GM23338 (cell line): ENCODE results near the gene GUCY1A2. TPM values are rescaled to one million over a fixed set of nuclear protein-coding genes. Genes with fewer than 3 reads are reported as not detected.

Experiments
- ATAC-seq: fragments of 200-7000 bp; cut with Tn5 transposase; 3 replicates; pipeline ENCODE4 v1.9.1; 2020
- DNase-seq: peaks from one replicate; pipeline ENCODE4 v3.0.0-alpha.2; 2015; ENCODE audit warnings: low spot score
- H2AFZ ChIP-seq: fragments of 200-600 bp; sonication (generic); 2 replicates; pipeline ENCODE4 v1.8.0; 2016; ENCODE audit warnings: antibody characterized with exemption, mild to moderate bottlenecking, moderate library complexity
- H3F3A ChIP-seq: fragments of 200-600 bp; sonication (generic); replicated peaks from 2 replicates; pipeline ENCODE4 v1.8.0; 2017; ENCODE audit warnings: antibody characterized with exemption, mixed run types, low read depth
- H3K27ac ChIP-seq: fragments of 200-600 bp; sonication (generic); 2 replicates; pipeline ENCODE4 v1.6.1; 2016; ENCODE audit warnings: low read depth
- H3K27me3 ChIP-seq: fragments of 200-600 bp; sonication (generic); 2 replicates; pipeline ENCODE4 v1.8.0; 2016; ENCODE audit warnings: mild to moderate bottlenecking, mixed run types, moderate library complexity; ENCODE audit not compliant: insufficient read depth
- H3K36me3 ChIP-seq: fragments of 200-600 bp; sonication (generic); 2 replicates; pipeline ENCODE4 v1.8.0; 2016; ENCODE audit warnings: mild to moderate bottlenecking; ENCODE audit not compliant: insufficient read depth
- H3K4me1 ChIP-seq: fragments of 200-600 bp; sonication (generic); 2 replicates; pipeline ENCODE4 v1.8.0; 2016; ENCODE audit warnings: mild to moderate bottlenecking, moderate library complexity; ENCODE audit not compliant: insufficient read depth
- H3K4me2 ChIP-seq: fragments of 200-600 bp; sonication (generic); 2 replicates; pipeline ENCODE4 v1.7.1; 2017; ENCODE audit warnings: mixed run types
- H3K4me3 ChIP-seq: fragments of 200-600 bp; sonication (generic); 2 replicates; pipeline ENCODE4 v1.6.1; 2016; ENCODE audit warnings: mixed run types
- H3K79me2 ChIP-seq: fragments of 200-600 bp; sonication (generic); replicated peaks from 2 replicates; pipeline ENCODE4 v1.8.0; 2017; ENCODE audit warnings: mild to moderate bottlenecking; ENCODE audit not compliant: insufficient read depth
- H3K9me2 ChIP-seq: fragments of 200-600 bp; sonication (generic); 2 replicates; pipeline ENCODE4 v1.8.0; 2017; ENCODE audit not compliant: insufficient read depth
- H4K20me1 ChIP-seq: fragments of 200-600 bp; sonication (generic); replicated peaks from 2 replicates; pipeline ENCODE4 v1.8.0; 2017; ENCODE audit warnings: mild to moderate bottlenecking; ENCODE audit not compliant: insufficient read depth
- H3K27ac Mint-ChIP-seq: 2 replicates; pipeline ENCODE4 v1.8.0; 2020; ENCODE audit warnings: inconsistent platforms, mild to moderate bottlenecking, moderate library complexity, mixed read lengths
- H3K27me3 Mint-ChIP-seq: 3 replicates; pipeline ENCODE4 v1.8.0; 2022; ENCODE audit warnings: low read depth, mild to moderate bottlenecking, moderate library complexity, mixed read lengths, inconsistent platforms; ENCODE audit not compliant: insufficient read depth, poor library complexity
- H3K36me3 Mint-ChIP-seq: 3 replicates; pipeline ENCODE4 v1.8.0; 2021; ENCODE audit warnings: low read depth, mild to moderate bottlenecking, inconsistent platforms, moderate library complexity, mixed read lengths
- H3K4me1 Mint-ChIP-seq: 3 replicates; pipeline ENCODE4 v1.8.0; 2020; ENCODE audit warnings: mild to moderate bottlenecking, inconsistent platforms, mixed read lengths
- H3K4me3 Mint-ChIP-seq: 3 replicates; pipeline ENCODE4 v1.8.0; 2021; ENCODE audit warnings: moderate library complexity, mild to moderate bottlenecking, inconsistent platforms, mixed read lengths
- H3K9me3 Mint-ChIP-seq: 3 replicates; pipeline ENCODE4 v1.8.0; 2020; ENCODE audit warnings: moderate library complexity, mild to moderate bottlenecking, inconsistent platforms, mixed read lengths
- POLR2AphosphoS5 ChIP-seq: IDR thresholded peaks from 2 replicates; pipeline ENCODE4 v1.6.1; 2016; ENCODE audit warnings: antibody characterized with exemption, low read depth
- REST ChIP-seq: IDR thresholded peaks from one replicate; pipeline ENCODE4 v1.6.1; 2018; ENCODE audit warnings: antibody characterized with exemption; ENCODE audit not compliant: unreplicated experiment
- STAT1 ChIP-seq: IDR thresholded peaks from one replicate; pipeline ENCODE4 v1.6.1; 2016; ENCODE audit warnings: antibody characterized with exemption; ENCODE audit not compliant: unreplicated experiment
- ZNF114 ChIP-seq: fragments of 250-450 bp; sonication (Bioruptor Pico); IDR thresholded peaks from 2 replicates; pipeline ENCODE4 v1.5.0; 2020; ENCODE audit warnings: mild to moderate bottlenecking, moderate library complexity
- ZNF462 ChIP-seq: fragments of 250-450 bp; sonication (Bioruptor Pico); IDR thresholded peaks from 2 replicates; pipeline ENCODE4 v1.5.0; 2020; ENCODE audit warnings: mild to moderate bottlenecking, moderate library complexity
- polyA plus RNA-seq: library from polyadenylated mRNA; unstranded; fragments of >200 nt; fragmentation: Nextera tagmentation; extraction: Ambion mirVana; gene quantifications from 2 replicates; pipeline ENCODE4 v1.2.1, GENCODE V29; 2016
- total RNA-seq: library from RNA; depleted of rRNA; stranded (reverse); fragments of >200 nt; shearing (Covaris generic); gene quantifications from 2 replicates; pipeline ENCODE4 v1.2.3, GENCODE V29; 2014

The GUCY1A2 gene
- total and polyA plus RNA-seq, 2 experiments from 2014 or later = 0.36 to 1.4 TPM

- peaks cover 26% of the 10 kb centered on the region for H3K27me3 Mint-ChIP-seq
- H3K27ac ChIP-seq = no peak overlapping the region
- peaks cover 20% of the 10 kb centered on the region for H3K4me1 Mint-ChIP-seq
- no peaks in the 10 kb centered on the region for H3K36me3 ChIP-seq
- ATAC-seq (no peak), DNase-seq (no peak)
- no peak overlapping the region for H3K4me3 ChIP-seq
- H3F3A ChIP-seq = no peaks in the 10 kb centered on the region
- H3K4me1 ChIP-seq = no peaks in the 10 kb centered on the region; the same call in 1 of the 2 replicates
- TF ChIP-seq ZNF114 (CRISPR knock-in tag) (no peak), ZNF462 (CRISPR knock-in tag) (no peak), POLR2AphosphoS5 (no peak), REST (no peak), STAT1 (no peak)
- H3K27me3 ChIP-seq = peaks cover 44% of the 10 kb centered on the region
- H2AFZ ChIP-seq = no peak overlapping the region
- no peak overlapping the region for H3K4me2 ChIP-seq
- no peaks in the 10 kb centered on the region; the same call in 2 of the 3 replicates for H3K36me3 Mint-ChIP-seq
- H4K20me1 ChIP-seq = peaks cover 5% of the 10 kb centered on the region
- H3K79me2 ChIP-seq = no peaks in the 10 kb centered on the region
- no peaks in the 10 kb centered on the region for H3K9me3 Mint-ChIP-seq
- H3K4me3 Mint-ChIP-seq = no peak overlapping the region
- H3K9me2 ChIP-seq = no peaks in the 10 kb centered on the region
- no peak overlapping the region for H3K27ac Mint-ChIP-seq
These were observed 2.3 kb upstream of the GUCY1A2 start for GRCh38 chr11:107020594-107020993.
